H7 (cell line): ENCODE data around the gene MTHFD1L. TPM values are rescaled to one million over a fixed set of nuclear protein-coding genes. Genes with fewer than 3 reads are reported as not detected.
"Not testable (repeated sequence)": the region's sequence is repeated elsewhere in the genome, so short reads cannot be mapped to it uniquely, and the experiment has no call there.

Experiments used
- DNase-seq: peaks from one replicate; pipeline ENCODE4 v3.0.0; 2012
- H3K27me3 ChIP-seq: 2 replicates; pipeline ENCODE4 v1.6.0; 2011; ENCODE audit warnings: mild to moderate bottlenecking, low read length; ENCODE audit not compliant: control insufficient read depth, insufficient read depth
- H3K36me3 ChIP-seq: replicated peaks from 2 replicates; pipeline ENCODE4 v1.5.1; 2011; ENCODE audit warnings: low read length; ENCODE audit not compliant: control insufficient read depth, insufficient read depth
- H3K4me3 ChIP-seq: 2 replicates; pipeline ENCODE4 v1.5.1; 2011; ENCODE audit warnings: low read depth, mild to moderate bottlenecking, control low read depth, low read length, moderate library complexity; ENCODE audit not compliant: insufficient read depth
- total RNA-seq: library from RNA; depleted of rRNA; stranded (reverse); fragments of >200 nt; shearing (Covaris generic); gene quantifications from 2 replicates; pipeline ENCODE4 v1.2.3, GENCODE V29; 2014

Gene MTHFD1L
- total RNA-seq, 1 experiment from 2014 or later, result 46.0 TPM

GRCh38 chr6:151096691-151097606, 231.4 kb downstream of the MTHFD1L start:
- Histone ChIP-seq H3K27me3 (no peaks in the 10 kb centered on the region), H3K36me3 (peaks cover 3% of the 10 kb centered on the region), H3K4me3 (no peak overlapping the region)
- DNase-seq, result no peak

- H3K4me3 ChIP-seq, result no peak overlapping the region
- no peaks in the 10 kb centered on the region for H3K27me3 ChIP-seq
- peaks cover 3% of the 10 kb centered on the region for H3K36me3 ChIP-seq
- no peak for DNase-seq
These were observed 232.7 kb downstream of the MTHFD1L start for GRCh38 chr6:151098166-151098565.

- Histone ChIP-seq H3K27me3 (no peaks in the 10 kb centered on the region), H3K36me3 (no peaks in the 10 kb centered on the region; the same call in none of the 2 replicates), H3K4me3 (no peak overlapping the region)
- no peak for DNase-seq
These were observed 234.8 kb downstream of the MTHFD1L start for GRCh38 chr6:151100326-151100725.

GRCh38 chr6:151101161-151101815, 235.8 kb downstream of the MTHFD1L start:
- Histone ChIP-seq H3K4me3 (no peak overlapping the region), H3K36me3 (no peaks in the 10 kb centered on the region; the same call in none of the 2 replicates)
- no peak for DNase-seq

GRCh38 chr6:151101816-151102694, 236.6 kb downstream of the MTHFD1L start:
- H3K36me3 ChIP-seq, result no peaks in the 10 kb centered on the region; the same call in 1 of the 2 replicates
- no peaks in the 10 kb centered on the region for H3K27me3 ChIP-seq
- DNase-seq, result no peak
- no peak overlapping the region for H3K4me3 ChIP-seq

More at GRCh38 chr6:151101161-151101815, 235.8 kb downstream of the MTHFD1L start:
- H3K27me3 ChIP-seq, result no peaks in the 10 kb centered on the region

GRCh38 chr6:151103266-151103665, 237.8 kb downstream of the MTHFD1L start:
- DNase-seq, result no peak
- Histone ChIP-seq H3K36me3 (no peaks in the 10 kb centered on the region), H3K4me3 (no peak overlapping the region), H3K27me3 (no peaks in the 10 kb centered on the region)

GRCh38 chr6:151107897-151108427, 242.5 kb downstream of the MTHFD1L start:
- DNase-seq, result no peak
- H3K36me3 ChIP-seq, result no peaks in the 10 kb centered on the region
- H3K27me3 ChIP-seq, result no peaks in the 10 kb centered on the region
- H3K4me3 ChIP-seq, result no peak overlapping the region

GRCh38 chr6:151108548-151108947, 243.0 kb downstream of the MTHFD1L start:
- DNase-seq, result no peak
- Histone ChIP-seq H3K27me3 (no peaks in the 10 kb centered on the region), H3K4me3 (no peak overlapping the region), H3K36me3 (no peaks in the 10 kb centered on the region)

- no peak overlapping the region for H3K4me3 ChIP-seq
- H3K27me3 ChIP-seq, result no peaks in the 10 kb centered on the region
- DNase-seq, result no peak
- no peaks in the 10 kb centered on the region for H3K36me3 ChIP-seq
These were observed 243.9 kb downstream of the MTHFD1L start for GRCh38 chr6:151109361-151109760.

- no peaks in the 10 kb centered on the region for H3K36me3 ChIP-seq
- no peaks in the 10 kb centered on the region for H3K27me3 ChIP-seq
- DNase-seq, result no peak
- H3K4me3 ChIP-seq, result no peak overlapping the region
These were observed 244.5 kb downstream of the MTHFD1L start for GRCh38 chr6:151109869-151110575.

- no peak for DNase-seq
- no peak overlapping the region for H3K4me3 ChIP-seq
- no peaks in the 10 kb centered on the region for H3K27me3 ChIP-seq
- H3K36me3 ChIP-seq, result no peaks in the 10 kb centered on the region
These were observed 245.0 kb downstream of the MTHFD1L start for GRCh38 chr6:151110576-151110905.

- Histone ChIP-seq H3K4me3 (no peak overlapping the region), H3K36me3 (no peaks in the 10 kb centered on the region), H3K27me3 (no peaks in the 10 kb centered on the region)
- no peak for DNase-seq
These were observed 246.2 kb downstream of the MTHFD1L start for GRCh38 chr6:151111670-151112069.

GRCh38 chr6:151112130-151112529, 246.6 kb downstream of the MTHFD1L start:
- Histone ChIP-seq H3K36me3 (no peaks in the 10 kb centered on the region), H3K4me3 (no peak overlapping the region), H3K27me3 (no peaks in the 10 kb centered on the region)
- no peak for DNase-seq

- not testable (repeated sequence) for DNase-seq, H3K27me3 ChIP-seq, H3K4me3 ChIP-seq, H3K36me3 ChIP-seq
These were observed 247.4 kb downstream of the MTHFD1L start for GRCh38 chr6:151112884-151113283.
